A673 (cell line): Measurements from ENCODE around the gene FHIT. TPM values are rescaled to one million over a fixed set of nuclear protein-coding genes. Genes with fewer than 3 reads are reported as not detected.

Experiments
- BruUV-seq: library from RNA; stranded (reverse); fragments of 400-500 nt; replicated peaks from 2 replicates; lab custom pipeline; 2021; lab: Mats Ljungman, UMichigan
- CTCF ChIA-PET: fragments of 300-600 bp; sonication (Branson Sonifier 250); formaldehyde crosslinking; loops from one replicate; lab custom pipeline; 2022; ENCODE audit warnings: antibody characterized with exemption; lab: Charles Lee
- POLR2A ChIA-PET: fragments of 300-600 bp; sonication (Branson Sonifier 250); formaldehyde crosslinking; loops from one replicate; lab custom pipeline; 2022; ENCODE audit warnings: antibody characterized with exemption; ENCODE audit not compliant: low non-redundant PET; lab: Charles Lee
- DNase-seq: peaks from one replicate; pipeline ENCODE4 v3.0.0-alpha.2; 2015; ENCODE audit warnings: low spot score
- H3K27ac ChIP-seq: fragments of 200-600 bp; sonication (generic); 2 replicates; pipeline ENCODE4 v1.5.1; 2016; ENCODE audit warnings: mixed run types, low read depth, mild to moderate bottlenecking, mixed read lengths, antibody characterized with exemption, low read length; ENCODE audit not compliant: poor library complexity, severe bottlenecking
- H3K27me3 ChIP-seq: fragments of 200-600 bp; sonication (generic); replicated peaks from 2 replicates; pipeline ENCODE4 v1.6.1; 2017; ENCODE audit warnings: mixed run types, low read depth, mild to moderate bottlenecking, mixed read lengths, antibody characterized with exemption, low read length; ENCODE audit not compliant: insufficient read depth, poor library complexity
- H3K36me3 ChIP-seq: fragments of 200-600 bp; sonication (generic); 2 replicates; pipeline ENCODE4 v1.6.1; 2016; ENCODE audit warnings: mixed run types, mild to moderate bottlenecking, mixed read lengths, antibody characterized with exemption, low read length; ENCODE audit not compliant: insufficient read depth, poor library complexity, severe bottlenecking
- H3K4me1 ChIP-seq: fragments of 200-600 bp; sonication (generic); 2 replicates; pipeline ENCODE4 v1.6.1; 2017; ENCODE audit warnings: mixed run types, mild to moderate bottlenecking, mixed read lengths, antibody characterized with exemption, low read length; ENCODE audit not compliant: insufficient read depth, poor library complexity, severe bottlenecking
- H3K4me3 ChIP-seq: fragments of 200-600 bp; sonication (generic); 2 replicates; pipeline ENCODE4 v1.5.1; 2016; ENCODE audit warnings: low read depth, mixed run types, mild to moderate bottlenecking, mixed read lengths, low read length; ENCODE audit not compliant: poor library complexity, severe bottlenecking
- H3K9me3 ChIP-seq: fragments of 200-600 bp; sonication (generic); 2 replicates; pipeline ENCODE4 v1.6.1; 2016; ENCODE audit warnings: mixed run types, low read depth, mild to moderate bottlenecking, mixed read lengths, antibody characterized with exemption, low read length; ENCODE audit not compliant: poor library complexity, severe bottlenecking
- EZH2 ChIP-seq: fragments of 200-600 bp; sonication (generic); IDR thresholded peaks from 2 replicates; pipeline ENCODE4 v1.6.1; 2017; ENCODE audit warnings: borderline replicate concordance, low read depth, mild to moderate bottlenecking, mixed read lengths, antibody characterized with exemption, low read length; ENCODE audit not compliant: poor library complexity, severe bottlenecking
- intact Hi-C: fragments of 100-400 bp; cut with micrococcal nuclease; formaldehyde crosslinking; loops from one replicate; pipeline ENCODE4 v1.10.0; 2022; ENCODE audit not compliant: unreplicated experiment
- total RNA-seq: library from RNA; stranded (reverse); gene quantifications from 2 replicates; pipeline ENCODE4 v1.2.3, GENCODE V29; 2021
- TF ChIP-seq, protein P1 (sequence below): fragments of 300-800, 200-600 bp; sonication (generic); conservative IDR thresholded peaks from 2 replicates; pipeline ENCODE4 v1.5.1; 2017; ENCODE audit warnings: low read depth, mild to moderate bottlenecking, antibody characterized with exemption, low read length, moderate library complexity, mixed read lengths

The FHIT gene
- total RNA-seq, 1 experiment from 2014 or later = not detected

GRCh38 chr3:61149236-61149635 lies 102.0 kb downstream of the FHIT start:
- Histone ChIP-seq H3K27ac (no peak overlapping the region), H3K4me3 (no peak overlapping the region), H3K9me3 (no peaks in the 10 kb centered on the region), H3K4me1 (no peaks in the 10 kb centered on the region), H3K36me3 (no peaks in the 10 kb centered on the region), H3K27me3 (no peaks in the 10 kb centered on the region)
- no peak for DNase-seq
- ChIA-PET CTCF (no interaction called here), POLR2A (no interaction called here)
- TF ChIP-seq, protein P1, sequence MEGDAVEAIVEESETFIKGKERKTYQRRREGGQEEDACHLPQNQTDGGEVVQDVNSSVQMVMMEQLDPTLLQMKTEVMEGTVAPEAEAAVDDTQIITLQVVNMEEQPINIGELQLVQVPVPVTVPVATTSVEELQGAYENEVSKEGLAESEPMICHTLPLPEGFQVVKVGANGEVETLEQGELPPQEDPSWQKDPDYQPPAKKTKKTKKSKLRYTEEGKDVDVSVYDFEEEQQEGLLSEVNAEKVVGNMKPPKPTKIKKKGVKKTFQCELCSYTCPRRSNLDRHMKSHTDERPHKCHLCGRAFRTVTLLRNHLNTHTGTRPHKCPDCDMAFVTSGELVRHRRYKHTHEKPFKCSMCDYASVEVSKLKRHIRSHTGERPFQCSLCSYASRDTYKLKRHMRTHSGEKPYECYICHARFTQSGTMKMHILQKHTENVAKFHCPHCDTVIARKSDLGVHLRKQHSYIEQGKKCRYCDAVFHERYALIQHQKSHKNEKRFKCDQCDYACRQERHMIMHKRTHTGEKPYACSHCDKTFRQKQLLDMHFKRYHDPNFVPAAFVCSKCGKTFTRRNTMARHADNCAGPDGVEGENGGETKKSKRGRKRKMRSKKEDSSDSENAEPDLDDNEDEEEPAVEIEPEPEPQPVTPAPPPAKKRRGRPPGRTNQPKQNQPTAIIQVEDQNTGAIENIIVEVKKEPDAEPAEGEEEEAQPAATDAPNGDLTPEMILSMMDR = no peak
- TF ChIP-seq EZH2 = no peak
- no TSS peak for BruUV-seq
- intact Hi-C loops = no loop called here

DNA sequence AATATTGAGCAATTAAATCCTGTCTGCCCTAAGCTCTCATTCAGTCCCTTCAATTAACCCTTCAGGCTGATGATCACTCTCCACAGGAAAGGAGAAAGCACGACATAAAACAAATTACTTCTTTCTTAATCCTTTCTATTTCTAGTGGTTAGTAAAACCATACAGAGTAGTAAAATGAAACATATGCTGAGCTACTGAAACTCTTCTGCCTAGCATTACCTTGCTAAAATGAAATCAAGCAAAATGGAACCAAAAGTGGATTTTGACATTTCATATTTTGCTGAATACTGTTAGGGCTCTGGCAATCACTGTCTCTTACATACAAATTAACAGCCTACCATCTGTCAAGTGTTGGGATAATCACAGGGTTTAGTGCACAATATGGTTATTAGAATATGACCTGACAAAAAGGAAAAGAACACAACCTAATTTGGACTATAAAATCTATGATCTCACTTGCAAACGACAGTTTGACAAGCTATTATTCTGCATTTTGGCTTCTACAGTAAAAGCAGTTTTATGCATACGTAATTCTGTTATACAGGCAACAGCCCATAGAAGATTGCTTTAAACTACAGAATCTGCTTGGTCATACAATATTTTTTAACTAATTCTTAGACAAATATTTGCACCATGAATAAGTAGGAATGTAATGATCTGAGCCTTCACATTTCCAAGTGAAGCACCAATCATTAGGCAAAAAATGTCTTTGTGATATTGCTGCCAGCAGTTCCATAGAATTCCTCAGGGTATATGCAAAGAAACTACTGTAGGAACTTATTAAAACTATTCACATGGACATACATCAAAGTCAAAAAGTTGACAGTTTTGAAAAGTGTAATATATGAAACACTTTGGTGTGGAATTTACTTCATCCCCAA lies 105.0 kb downstream of the FHIT start:
- no TSS peak for BruUV-seq
- ChIA-PET CTCF (no interaction called here), POLR2A (no interaction called here)
- no peak for DNase-seq
- TF ChIP-seq, protein P1 = no peak
- no peak for TF ChIP-seq EZH2
- no peak overlapping the region for H3K27ac ChIP-seq
- no peaks in the 10 kb centered on the region for H3K9me3 ChIP-seq
- no peaks in the 10 kb centered on the region for H3K27me3 ChIP-seq
- no peaks in the 10 kb centered on the region for H3K4me1 ChIP-seq
- intact Hi-C loops = no loop called here
- H3K36me3 ChIP-seq = no peaks in the 10 kb centered on the region
- no peak overlapping the region for H3K4me3 ChIP-seq

- Histone ChIP-seq H3K27me3 (no peaks in the 10 kb centered on the region), H3K4me1 (no peaks in the 10 kb centered on the region), H3K27ac (no peak overlapping the region), H3K4me3 (no peak overlapping the region), H3K36me3 (no peaks in the 10 kb centered on the region), H3K9me3 (no peaks in the 10 kb centered on the region)
- BruUV-seq = no TSS peak
- intact Hi-C loops = no loop called here
- TF ChIP-seq EZH2 = no peak
- TF ChIP-seq, protein P1 = no peak
- DNase-seq = no peak
- ChIA-PET CTCF (no interaction called here), POLR2A (no interaction called here)
Measured at GRCh38 chr3:61141697-61142096, 109.6 kb downstream of the FHIT start.
